ENCODE results near the gene CKAP5.
"Not testable (repeated sequence)": the region's sequence is repeated elsewhere in the genome, so short reads cannot be mapped to it uniquely, and the experiment has no call there.

Gene CKAP5

DNA sequence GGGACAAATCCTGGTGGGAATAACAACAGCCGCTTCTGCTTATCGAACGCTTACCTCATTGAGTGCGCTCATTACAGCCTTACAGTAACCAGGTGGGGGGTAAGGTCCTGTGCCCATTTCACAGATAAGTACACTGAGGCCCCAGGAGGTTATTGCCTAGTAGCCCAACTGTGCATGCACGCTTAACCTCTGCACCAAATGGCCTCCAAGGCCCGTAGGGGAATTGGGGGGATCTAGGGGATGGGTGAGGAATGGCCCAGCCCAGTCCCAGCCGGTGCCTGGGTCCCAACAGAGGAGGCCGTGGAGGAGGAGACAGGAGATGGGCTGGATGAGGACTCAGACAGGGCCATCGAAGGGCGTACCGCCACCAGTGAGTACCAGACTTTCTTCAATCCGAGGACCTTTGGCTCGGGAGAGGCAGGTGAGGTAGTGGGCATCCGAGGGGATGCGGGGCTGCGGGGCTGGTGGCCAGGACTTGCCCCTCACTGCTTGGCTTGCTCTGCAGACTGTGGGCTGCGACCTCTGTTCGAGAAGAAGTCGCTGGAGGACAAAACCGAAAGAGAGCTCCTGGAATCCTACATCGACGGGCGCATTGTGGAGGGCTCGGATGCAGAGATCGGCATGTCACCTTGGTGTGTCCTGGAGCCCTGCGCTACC, 119.7 kb downstream of the CKAP5 start:
- DNase-seq (ENCODE audit: low read depth in 2 of 2): no peak

DNA sequence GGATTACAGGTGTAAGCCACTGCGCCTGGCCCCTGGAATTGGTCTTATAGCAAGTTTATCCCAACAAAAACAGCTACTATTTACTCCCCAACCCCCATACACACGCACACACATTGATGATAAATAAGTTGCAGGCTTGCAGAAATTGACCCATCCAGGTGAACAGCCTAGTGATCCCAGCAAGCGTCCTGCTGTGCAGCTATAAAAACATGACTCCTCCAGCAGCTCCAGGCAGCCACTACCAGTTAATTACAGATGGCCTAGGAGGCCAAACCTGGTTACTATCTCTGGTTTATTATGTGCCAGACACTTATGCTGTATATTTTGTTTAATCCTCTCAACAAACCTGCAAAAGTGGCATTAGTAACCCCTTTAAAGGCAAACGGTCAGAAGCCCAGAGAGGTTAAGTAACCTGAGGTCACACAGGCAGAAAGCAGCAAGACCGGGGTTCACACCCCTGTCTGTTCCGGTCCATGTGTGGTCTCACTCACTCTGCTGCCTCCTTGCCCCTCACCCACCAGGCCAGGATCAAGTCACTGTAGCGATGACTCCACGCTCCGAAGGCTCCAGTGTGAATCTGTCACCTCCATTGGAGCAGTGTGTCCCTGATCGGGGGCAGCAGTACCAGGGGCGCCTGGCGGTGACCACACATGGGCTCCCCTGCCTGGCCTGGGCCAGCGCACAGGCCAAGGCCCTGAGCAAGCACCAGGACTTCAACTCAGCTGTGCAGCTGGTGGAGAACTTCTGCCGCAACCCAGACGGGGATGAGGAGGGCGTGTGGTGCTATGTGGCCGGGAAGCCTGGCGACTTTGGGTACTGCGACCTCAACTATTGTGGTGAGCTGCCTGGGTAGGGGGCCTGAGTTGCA, 120.5 kb downstream of the CKAP5 start:
- DNase-seq (ENCODE audit: low read depth in 2 of 2): no peak

DNA sequence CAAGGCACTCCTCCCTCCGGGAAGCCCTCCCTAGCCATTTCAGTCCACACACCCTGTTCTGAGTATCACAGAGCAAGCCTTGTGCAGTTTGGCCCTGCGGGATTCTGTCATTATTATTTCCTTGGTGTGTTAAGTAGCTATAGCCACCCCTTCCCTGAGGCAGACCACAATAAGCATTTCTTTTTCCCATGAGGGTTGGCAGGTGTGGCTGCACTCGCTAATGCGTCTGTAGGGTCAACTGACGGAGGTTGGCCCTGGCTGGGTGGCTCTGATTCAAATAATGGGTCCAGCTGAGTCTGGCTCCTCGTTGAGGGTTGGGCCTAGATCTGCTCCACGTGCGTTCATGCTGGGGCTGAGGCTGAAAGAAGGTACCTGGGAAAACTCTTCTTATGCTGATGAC, 122.0 kb downstream of the CKAP5 start:
- DNase-seq (ENCODE audit: low read depth in 2 of 2): no peak

DNA sequence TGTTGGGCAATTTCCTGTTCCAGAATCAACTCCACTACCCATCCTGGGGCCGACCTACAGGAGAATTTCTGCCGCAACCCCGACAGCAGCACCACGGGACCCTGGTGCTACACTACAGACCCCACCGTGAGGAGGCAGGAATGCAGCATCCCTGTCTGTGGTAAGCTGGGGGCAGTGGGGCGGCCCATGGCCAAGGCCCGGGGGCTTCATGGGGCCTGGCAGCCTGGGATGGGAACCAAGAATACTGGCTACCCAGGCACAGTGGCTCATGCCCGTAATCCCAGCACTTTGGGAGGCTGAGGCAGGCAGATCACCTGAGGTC, 122.8 kb downstream of the CKAP5 start:
- DNase-seq (ENCODE audit: low read depth in 2 of 2): no peak

DNA sequence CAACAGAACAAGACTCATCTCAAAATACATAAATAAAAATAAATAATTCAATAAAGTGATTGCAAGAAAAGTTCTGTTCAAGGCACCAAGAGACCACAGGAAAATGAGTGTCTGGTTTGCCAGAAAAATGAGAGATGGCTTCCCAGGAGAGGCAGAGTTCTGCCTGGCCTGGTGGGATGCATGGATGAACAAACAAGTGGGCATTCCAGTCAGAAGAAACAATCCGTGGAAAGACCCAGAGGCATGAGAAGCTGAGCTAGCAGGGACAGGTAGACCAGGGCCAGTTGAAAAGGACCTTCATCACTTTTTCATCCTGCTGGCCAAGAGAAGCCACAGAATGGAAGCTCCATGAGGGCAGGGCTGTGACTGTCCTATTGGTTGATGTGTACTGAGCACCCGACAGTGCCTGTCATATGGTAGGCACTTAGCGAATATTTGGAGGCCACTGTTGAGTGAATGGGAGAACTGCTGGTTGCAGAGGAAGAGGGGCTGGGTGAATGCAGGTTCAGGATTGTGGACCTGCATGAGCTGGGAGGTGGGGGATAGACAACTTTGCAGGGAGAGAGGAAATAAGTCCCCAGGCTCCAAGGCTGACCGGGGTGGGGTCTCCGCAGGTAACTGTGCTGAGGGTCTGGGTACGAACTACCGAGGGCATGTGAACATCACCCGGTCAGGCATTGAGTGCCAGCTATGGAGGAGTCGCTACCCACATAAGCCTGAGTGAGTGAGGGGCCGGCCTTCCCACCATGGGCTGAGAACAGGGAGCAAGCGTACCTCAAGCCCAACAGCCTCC, 123.3 kb downstream of the CKAP5 start:
- no peak for DNase-seq (ENCODE audit: low read depth in 2 of 2)

DNA sequence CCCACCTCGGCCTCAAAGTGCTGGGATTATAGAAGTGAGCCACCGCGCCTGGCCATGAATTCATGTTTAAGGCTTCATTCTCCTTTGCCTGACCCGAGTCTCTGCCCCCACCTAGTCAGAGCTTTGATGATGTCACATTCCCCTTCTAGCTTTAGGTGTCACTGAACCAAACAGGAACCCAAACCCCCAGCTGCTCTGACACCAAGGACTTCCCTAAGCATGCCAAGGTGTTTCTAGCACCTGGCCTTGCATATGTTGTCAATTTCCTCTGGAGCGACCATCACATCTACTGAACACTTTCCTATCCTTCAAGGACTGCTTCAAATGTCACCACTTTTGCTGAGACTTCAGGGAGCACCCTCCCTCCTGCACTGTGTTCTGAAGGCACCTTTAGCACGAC, 124.8 kb downstream of the CKAP5 start:
- DNase-seq (ENCODE audit: low read depth in 2 of 2): no peak

DNA sequence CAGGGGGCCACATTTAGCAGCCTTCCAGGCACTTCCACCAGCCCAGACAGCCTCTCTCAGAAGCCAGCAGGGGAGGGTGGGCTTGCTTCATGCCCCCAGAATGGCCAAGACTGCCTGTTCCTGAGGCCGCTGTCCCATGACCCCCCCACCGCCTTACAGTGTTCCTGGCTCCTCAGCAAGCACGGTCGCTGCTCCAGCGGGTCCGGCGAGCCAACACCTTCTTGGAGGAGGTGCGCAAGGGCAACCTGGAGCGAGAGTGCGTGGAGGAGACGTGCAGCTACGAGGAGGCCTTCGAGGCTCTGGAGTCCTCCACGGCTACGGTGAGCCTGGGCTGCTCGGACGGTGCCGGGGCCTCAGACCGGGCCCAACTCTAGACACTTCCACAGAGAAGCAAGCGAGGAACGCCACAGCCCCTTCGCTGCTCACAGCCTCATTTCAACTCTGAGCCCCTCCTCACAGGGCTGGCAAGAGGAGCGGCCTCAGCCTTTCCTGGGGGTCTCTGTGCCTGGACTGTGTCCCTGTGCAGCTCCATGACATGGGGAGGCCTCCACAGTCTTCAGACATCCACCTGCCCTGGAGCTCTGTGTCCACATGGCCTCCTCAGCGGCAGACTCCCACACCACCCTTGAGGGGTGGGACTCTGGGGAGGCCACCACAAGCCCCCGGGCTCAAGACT, 126.4 kb downstream of the CKAP5 start:
- no peak for DNase-seq (ENCODE audit: low read depth in 2 of 2)

DNA sequence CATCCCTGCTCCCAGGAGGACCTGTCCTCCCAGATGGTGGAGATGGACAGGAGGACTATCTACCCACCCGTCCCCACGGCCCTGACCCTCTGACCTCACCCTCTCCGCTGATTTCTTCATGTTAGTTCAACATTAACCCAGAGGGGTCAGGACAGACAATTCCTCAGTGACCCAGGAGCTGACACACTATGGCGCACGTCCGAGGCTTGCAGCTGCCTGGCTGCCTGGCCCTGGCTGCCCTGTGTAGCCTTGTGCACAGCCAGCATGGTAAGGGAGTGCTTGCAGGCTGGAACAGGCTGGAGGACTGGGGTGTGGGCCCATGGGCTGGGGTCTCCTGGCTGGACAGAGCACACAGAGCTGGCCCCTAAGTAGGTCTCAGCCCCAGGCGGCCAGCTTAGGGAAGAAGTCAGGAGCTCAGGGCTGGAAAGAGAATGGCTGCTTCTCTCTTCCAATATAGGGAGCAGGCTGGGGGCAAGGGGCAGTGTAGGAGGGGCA, 127.0 kb downstream of the CKAP5 start, which contains the start of gene F2:
TSS of gene F2 (plus strand) at position 166 of the 495 bp plus-strand sequence. CDS start at position 189, 23 bp downstream.
- DNase-seq (ENCODE audit: low read depth in 2 of 2): no peak

DNA sequence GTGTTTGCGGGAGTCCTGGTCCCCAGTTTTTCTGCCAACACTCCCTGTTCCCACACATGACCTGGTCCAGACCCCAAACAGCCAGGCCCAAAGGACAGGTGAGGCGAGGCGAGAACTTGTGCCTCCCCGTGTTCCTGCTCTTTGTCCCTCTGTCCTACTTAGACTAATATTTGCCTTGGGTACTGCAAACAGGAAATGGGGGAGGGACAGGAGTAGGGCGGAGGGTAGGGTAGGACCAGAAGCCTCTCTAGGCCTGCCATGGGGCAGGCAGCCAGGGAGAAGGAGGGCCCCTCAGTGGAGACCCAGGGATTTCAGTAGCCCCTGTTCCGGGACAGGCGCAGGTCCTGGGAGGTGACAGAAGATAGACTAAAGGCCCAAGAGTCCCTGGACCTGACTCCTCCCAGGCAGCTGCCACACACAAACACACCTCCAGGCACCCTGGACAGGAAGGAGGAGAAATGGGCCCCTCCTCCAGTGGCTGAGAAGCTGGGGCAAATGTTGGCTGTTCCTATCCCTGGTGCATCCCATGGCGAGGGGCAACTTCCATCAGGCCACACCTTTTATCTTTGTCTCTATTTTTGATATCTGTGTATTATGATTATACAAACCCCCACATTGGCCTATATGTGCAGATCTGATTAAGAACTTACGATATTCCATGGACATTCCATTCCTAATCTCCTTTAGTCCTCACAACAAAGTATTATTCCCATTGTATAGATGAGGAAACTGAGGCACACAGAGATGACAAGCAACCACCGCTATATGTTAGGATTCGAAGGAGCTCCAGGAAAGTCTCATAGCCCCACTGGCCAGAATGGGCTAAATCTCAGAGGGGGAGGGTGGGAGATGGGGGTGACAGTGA, 127.7 kb downstream of the CKAP5 start:
- DNase-seq (ENCODE audit: low read depth in 2 of 2): no peak

DNA sequence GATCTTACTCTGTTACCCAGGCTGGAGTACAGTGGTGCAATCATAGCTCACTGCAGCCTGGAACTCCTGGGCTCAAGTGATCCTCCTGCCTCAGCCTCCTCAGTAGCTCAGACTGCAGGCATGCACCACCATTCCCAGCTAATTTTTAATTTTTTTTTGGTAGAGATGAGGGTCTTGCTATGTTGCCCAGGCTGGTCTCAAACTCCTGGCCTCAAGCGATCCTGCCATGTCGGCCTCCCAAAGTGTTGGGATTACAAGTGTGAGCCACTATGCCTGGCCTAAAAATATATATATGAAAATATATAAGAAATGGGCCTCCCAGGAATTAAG, 128.3 kb downstream of the CKAP5 start:
- not testable (repeated sequence) for DNase-seq (ENCODE audit: low read depth in 2 of 2)

DNA sequence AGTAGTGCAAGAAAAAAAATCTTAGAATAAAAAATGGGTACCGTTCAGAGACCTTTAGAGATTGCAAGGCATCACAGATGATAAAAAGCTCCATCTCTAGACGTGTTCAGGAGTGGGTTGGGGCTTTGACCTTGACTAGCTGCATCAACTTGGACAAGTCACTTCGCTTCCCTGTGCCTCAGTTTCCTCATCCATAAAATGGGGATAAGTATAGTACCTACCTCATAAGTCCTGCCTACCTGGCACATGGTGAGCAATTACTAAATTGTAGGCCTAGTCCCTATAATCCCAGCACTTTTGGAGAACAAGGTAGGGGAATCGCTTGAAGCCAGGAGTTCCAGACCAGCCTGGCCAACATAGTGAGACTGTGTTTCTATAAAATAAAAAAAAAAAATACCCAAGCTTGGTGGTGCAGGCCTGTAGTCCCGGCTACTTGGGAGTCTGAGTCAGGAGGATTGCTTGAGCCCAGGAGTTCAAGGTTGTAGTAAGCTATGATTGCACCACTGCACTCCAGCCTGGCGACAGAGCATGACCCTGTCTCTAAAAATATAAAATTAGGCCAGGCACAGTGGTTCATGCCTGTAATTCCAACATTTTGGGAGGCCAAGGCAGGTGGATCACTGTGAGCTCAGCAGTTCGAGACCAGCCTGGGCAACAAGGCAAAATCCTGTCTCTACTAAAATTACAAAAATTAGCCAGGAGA, 133.1 kb downstream of the CKAP5 start:
- DNase-seq (ENCODE audit: low read depth in 2 of 2): no peak

DNA sequence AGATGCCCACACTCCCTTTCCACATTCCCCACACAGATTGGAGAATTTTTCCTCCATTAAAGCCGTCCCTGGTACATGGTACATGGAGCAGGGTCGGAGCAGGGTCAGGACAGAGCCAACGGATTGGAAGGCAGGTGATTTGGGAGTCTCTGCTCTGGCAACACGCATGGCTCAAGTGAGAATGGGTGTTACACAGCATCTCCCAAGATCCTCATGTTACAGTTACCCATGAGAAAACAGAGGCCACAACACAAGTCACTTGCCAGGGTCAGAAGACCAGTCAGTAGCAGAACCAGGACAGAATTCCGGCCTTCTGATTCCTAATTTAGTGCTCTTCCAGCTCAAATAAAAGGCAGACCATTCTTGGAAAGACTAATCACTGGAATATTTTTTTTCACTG, 134.8 kb downstream of the CKAP5 start:
- DNase-seq (ENCODE audit: low read depth in 2 of 2): no peak

DNA sequence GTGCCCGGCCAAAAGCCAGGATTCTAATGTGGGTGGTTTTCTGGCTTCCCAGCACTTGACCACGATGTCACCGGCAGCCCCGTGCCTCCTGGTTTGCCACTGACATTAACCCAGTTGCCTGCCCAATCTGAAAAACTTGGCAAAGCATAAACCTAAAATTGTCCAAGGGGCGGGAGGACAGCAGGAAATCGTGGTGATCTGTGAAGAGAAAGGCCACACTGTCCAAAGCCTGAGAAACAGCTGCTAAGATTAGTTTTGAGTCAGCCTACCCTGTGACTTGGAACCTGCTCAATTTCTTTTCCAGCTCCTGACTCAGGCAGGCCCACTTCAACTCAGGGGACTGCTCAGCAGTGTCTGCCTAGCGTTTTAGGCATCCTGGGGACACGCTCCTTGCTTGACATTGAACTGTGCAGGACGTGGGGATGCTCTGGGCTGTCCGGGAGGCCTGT, 135.2 kb downstream of the CKAP5 start:
- DNase-seq (ENCODE audit: low read depth in 2 of 2): no peak

DNA sequence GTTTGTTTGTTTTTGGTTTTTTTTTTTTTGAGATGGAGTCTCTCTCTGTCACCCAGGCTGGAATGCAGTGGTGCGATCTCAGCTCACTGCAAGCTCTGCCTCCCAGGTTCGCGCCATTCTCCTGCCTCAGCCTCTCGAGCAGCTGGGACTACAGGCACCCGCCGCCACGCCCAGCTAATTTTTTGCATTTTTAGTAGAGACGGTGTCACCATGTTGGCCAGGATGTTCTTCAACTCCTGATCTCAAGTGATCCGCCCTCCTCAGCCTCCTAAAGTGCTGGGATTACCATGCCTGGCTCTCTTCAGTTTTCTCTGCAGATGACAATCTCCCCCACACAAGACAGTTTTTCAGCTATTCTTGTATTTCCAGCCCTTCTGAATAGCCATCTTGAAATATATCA, 136.7 kb downstream of the CKAP5 start:
- not testable (repeated sequence) for DNase-seq (ENCODE audit: low read depth in 2 of 2)

DNA sequence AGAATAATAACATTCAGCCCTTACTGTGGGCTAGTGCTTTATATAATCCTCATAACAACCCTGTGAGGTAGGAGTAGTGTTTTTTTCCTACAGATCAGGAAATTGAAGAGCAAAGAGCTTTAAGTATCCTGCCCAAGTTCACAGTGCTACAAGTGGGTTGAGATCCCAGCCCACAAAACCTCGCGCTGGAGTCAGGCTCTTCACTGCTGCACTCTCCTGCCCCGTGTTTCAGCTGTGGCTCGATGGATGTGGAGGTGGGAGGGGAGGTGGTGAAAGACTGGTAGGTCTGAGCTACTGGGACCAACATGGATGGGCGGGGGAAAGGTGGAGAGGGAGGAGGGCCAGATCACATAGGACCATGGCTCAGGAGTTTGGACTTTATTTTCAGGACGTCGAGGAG, 139.2 kb downstream of the CKAP5 start:
- no peak for DNase-seq (ENCODE audit: low read depth in 2 of 2)

DNA sequence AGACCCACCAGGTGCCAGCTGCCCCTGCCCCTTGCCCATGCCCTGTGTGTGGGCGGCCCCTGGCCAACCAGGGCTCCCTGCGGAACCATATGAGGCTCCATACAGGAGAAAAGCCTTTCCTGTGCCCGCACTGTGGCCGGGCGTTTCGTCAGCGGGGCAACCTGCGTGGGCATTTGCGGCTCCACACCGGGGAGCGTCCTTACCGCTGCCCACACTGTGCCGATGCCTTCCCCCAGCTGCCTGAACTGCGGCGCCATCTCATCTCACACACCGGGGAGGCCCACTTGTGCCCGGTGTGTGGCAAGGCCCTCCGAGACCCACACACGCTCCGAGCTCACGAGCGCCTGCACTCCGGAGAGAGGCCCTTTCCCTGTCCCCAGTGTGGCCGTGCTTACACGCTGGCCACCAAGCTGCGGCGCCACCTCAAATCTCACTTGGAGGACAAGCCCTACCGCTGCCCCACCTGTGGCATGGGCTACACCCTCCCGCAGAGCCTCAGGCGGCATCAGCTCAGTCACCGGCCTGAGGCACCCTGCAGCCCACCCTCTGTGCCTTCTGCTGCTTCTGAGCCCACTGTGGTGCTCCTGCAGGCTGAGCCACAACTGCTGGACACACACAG, 140.9 kb downstream of the CKAP5 start:
- no peak for DNase-seq (ENCODE audit: low read depth in 2 of 2)

DNA sequence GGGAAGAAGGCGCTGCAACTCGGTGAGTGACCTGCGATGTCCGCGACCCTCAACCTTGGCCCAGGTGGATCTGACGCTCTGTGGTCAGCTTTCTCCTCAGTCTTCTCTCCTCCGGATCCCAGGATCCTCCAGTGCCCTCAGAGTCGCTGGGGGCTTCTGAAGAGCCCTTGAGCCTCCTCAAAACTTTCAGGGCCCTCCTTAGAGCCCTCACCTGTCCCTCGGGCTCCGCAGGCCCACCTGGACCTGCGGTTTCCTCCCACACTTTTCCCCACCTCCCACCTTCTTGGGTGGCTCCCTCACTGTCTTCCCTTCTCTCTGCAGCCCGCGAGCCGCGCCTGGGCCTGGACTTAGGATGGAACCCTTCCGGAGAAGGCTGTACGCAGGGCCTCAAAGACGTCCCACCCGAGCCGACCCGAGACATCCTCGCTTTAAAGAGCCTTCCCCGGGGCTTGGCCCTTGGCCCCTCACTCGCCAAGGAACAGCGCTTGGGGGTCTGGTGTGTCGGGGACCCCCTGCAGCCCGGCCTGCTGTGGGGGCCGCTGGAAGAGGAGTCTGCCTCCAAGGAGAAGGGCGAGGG, 144.9 kb downstream of the CKAP5 start:
- DNase-seq (ENCODE audit: low read depth in 2 of 2): no peak

DNA sequence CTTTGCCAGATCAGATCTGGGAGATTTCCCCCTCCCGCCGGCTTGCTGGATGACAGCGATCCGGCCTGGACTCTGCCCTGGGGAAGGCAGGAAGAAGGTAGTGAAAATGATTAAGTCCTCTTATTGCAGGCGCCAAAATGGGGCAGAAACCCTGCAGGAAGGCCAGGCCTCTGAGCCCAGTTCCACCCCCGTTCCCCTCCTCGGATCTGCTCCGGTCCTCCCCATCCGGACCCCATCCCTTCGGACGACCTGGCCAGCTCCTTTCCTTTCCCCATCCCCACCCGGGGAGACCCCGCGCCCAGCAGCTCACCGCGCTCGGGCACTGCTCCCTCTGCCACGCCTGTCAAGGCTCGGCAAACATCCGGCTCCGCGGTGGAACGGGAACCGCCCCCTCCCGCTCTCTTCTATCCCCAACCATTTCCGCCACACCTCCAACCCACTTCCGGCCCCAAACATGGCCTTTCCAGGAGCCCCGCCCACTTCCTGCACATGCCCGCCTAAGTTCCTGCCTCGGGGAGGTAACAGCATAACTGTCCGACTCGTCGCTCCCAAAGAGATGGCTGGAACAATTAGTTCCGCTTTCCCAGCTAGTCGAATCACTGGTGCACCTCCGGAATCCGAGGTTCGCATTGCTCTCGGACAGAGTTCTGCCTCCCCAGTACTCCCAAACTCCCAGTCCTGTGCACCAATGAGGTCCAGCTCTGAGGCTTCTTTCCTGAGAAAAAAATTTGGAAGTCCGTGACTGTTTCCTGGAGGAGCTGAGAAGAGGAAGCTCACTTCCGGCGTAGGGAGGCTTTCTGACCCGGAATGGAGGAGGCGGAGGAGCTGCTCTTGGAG, 145.6 kb downstream of the CKAP5 start, which contains the start of the genes ARHGAP1 and ZNF408:
TSS of gene ARHGAP1 (minus strand) at position 379 of the 837 bp plus-strand sequence. CDS start 4,512 bp downstream, outside the sequence.
TSS of gene ZNF408 (plus strand) at position 791 of the 837 bp plus-strand sequence. CDS start at position 808, 17 bp downstream.
- DNase-seq (ENCODE audit: low read depth in 2 of 2): peak; percentile 99
